Measurements from ENCODE around the gene TMEM14A. TPM values are rescaled to one million over a fixed set of nuclear protein-coding genes. Genes with fewer than 3 reads are reported as not detected.

The TMEM14A gene
- total RNA-seq, 1 experiment from 2014 or later = 41.9 TPM

- no peak for DNase-seq
- no peaks in the 10 kb centered on the region for H3K4me1 ChIP-seq
- Mint-ChIP-seq H3K9me3 (ENCODE audit: unreplicated experiment) (no peaks in the 10 kb centered on the region), H3K4me1 (ENCODE audit: low read depth, unreplicated experiment) (no peaks in the 10 kb centered on the region), H3K4me3 (ENCODE audit: unreplicated experiment) (no peak overlapping the region), H3K27ac (ENCODE audit: unreplicated experiment) (no peak overlapping the region), H3K27me3 (ENCODE audit: insufficient read depth, unreplicated experiment) (no peaks in the 10 kb centered on the region), H3K36me3 (ENCODE audit: insufficient read depth, unreplicated experiment) (peaks cover 9% of the 10 kb centered on the region)
- no peak overlapping the region for H3K4me3 ChIP-seq (ENCODE audit: low read depth, low read length)
- H3K9me3 ChIP-seq = no peaks in the 10 kb centered on the region
- POLR2A ChIA-PET = interaction anchor here (0.6 kb wide), 1 partner anchor 77 kb away, joined by 5 read pairs; no protein-coding TSS in a partner anchor
- H3K36me3 ChIP-seq (ENCODE audit: control insufficient read depth, insufficient read depth, low read length) = no peaks in the 10 kb centered on the region; the same call in 1 of the 2 replicates
- intact Hi-C loops (cut with micrococcal nuclease; ENCODE audit: unreplicated experiment) = loop anchor here (2.0 to 5.0 kb wide), 2 partner anchors 63 to 165 kb away; no protein-coding TSS in a partner anchor
- H3K27me3 ChIP-seq (replicated peaks; ENCODE audit: control insufficient read depth, insufficient read depth, low read length) = no peaks in the 10 kb centered on the region
- CTCF ChIA-PET = interaction anchor here (1.8 to 3.0 kb wide), 2 partner anchors 10 to 72 kb away, joined by 4 to 19 read pairs; no protein-coding TSS in a partner anchor
- TF ChIP-seq, protein P1, sequence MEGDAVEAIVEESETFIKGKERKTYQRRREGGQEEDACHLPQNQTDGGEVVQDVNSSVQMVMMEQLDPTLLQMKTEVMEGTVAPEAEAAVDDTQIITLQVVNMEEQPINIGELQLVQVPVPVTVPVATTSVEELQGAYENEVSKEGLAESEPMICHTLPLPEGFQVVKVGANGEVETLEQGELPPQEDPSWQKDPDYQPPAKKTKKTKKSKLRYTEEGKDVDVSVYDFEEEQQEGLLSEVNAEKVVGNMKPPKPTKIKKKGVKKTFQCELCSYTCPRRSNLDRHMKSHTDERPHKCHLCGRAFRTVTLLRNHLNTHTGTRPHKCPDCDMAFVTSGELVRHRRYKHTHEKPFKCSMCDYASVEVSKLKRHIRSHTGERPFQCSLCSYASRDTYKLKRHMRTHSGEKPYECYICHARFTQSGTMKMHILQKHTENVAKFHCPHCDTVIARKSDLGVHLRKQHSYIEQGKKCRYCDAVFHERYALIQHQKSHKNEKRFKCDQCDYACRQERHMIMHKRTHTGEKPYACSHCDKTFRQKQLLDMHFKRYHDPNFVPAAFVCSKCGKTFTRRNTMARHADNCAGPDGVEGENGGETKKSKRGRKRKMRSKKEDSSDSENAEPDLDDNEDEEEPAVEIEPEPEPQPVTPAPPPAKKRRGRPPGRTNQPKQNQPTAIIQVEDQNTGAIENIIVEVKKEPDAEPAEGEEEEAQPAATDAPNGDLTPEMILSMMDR (IDR thresholded peaks at IDR 0.05; ENCODE audit: insufficient read depth in 1 of 2, low read depth in 1 of 2, low read length in 1 of 2, severe bottlenecking in 1 of 2, unreplicated experiment in 1 of 2) = no peak
- no TSS peak for BruUV-seq (replicated peaks)
Measured at GRCh38 chr6:52662031-52662430, 8.9 kb upstream of the TMEM14A start.

GRCh38 chr6:52663120-52663935 lies 7.6 kb upstream of the TMEM14A start:
- TF ChIP-seq, protein P1 (IDR thresholded peaks at IDR 0.05; ENCODE audit: insufficient read depth in 1 of 2, low read depth in 1 of 2, low read length in 1 of 2, severe bottlenecking in 1 of 2, unreplicated experiment in 1 of 2) = peak; percentile 81 to 88
- Histone ChIP-seq H3K4me1 (no peaks in the 10 kb centered on the region), H3K36me3 (ENCODE audit: control insufficient read depth, insufficient read depth, low read length) (peaks cover 2% of the 10 kb centered on the region; the same call in 1 of the 2 replicates), H3K4me3 (ENCODE audit: low read depth, low read length) (peak overlapping the region; percentile 92), H3K9me3 (no peaks in the 10 kb centered on the region), H3K27me3 (replicated peaks; ENCODE audit: control insufficient read depth, insufficient read depth, low read length) (no peaks in the 10 kb centered on the region)
- peak in 1 of 2 experiments; percentile 56 for DNase-seq
- Mint-ChIP-seq H3K27me3 (ENCODE audit: insufficient read depth, unreplicated experiment) (no peaks in the 10 kb centered on the region), H3K4me1 (ENCODE audit: low read depth, unreplicated experiment) (no peaks in the 10 kb centered on the region), H3K4me3 (ENCODE audit: unreplicated experiment) (no peak overlapping the region), H3K36me3 (ENCODE audit: insufficient read depth, unreplicated experiment) (peaks cover 11% of the 10 kb centered on the region), H3K9me3 (ENCODE audit: unreplicated experiment) (no peaks in the 10 kb centered on the region), H3K27ac (ENCODE audit: unreplicated experiment) (no peak overlapping the region)
- no TSS peak for BruUV-seq (replicated peaks)
- CTCF ChIA-PET = interaction anchor here (0.6 to 3.0 kb wide), 10 partner anchors 11 to 404 kb away, joined by 3 to 19 read pairs (median 4); partner anchors contain the start of gene TRAM2
- POLR2A ChIA-PET = no interaction called here
- intact Hi-C loops (cut with micrococcal nuclease; ENCODE audit: unreplicated experiment) = loop anchor here (1.0 to 5.0 kb wide), 7 partner anchors 11 to 376 kb away; no protein-coding TSS in a partner anchor

- H3K4me1 Mint-ChIP-seq (ENCODE audit: low read depth, unreplicated experiment) = no peaks in the 10 kb centered on the region
- Histone ChIP-seq H3K4me3 (ENCODE audit: low read depth, low read length) (peak overlapping the region; percentile 92), H3K36me3 (ENCODE audit: control insufficient read depth, insufficient read depth, low read length) (peaks cover 2% of the 10 kb centered on the region; the same call in 1 of the 2 replicates), H3K27me3 (replicated peaks; ENCODE audit: control insufficient read depth, insufficient read depth, low read length) (no peaks in the 10 kb centered on the region), H3K4me1 (no peaks in the 10 kb centered on the region), H3K9me3 (no peaks in the 10 kb centered on the region)
- POLR2A ChIA-PET = no interaction called here
- no peak overlapping the region for H3K27ac Mint-ChIP-seq (ENCODE audit: unreplicated experiment)
- no peaks in the 10 kb centered on the region for H3K27me3 Mint-ChIP-seq (ENCODE audit: insufficient read depth, unreplicated experiment)
- no peaks in the 10 kb centered on the region for H3K9me3 Mint-ChIP-seq (ENCODE audit: unreplicated experiment)
- CTCF ChIA-PET = interaction anchor here (0.6 to 3.0 kb wide), 7 partner anchors 11 to 405 kb away, joined by 3 to 19 read pairs (median 5); no protein-coding TSS in a partner anchor
- no peak overlapping the region for H3K4me3 Mint-ChIP-seq (ENCODE audit: unreplicated experiment)
- TF ChIP-seq, protein P1 (IDR thresholded peaks at IDR 0.05; ENCODE audit: insufficient read depth in 1 of 2, low read depth in 1 of 2, low read length in 1 of 2, severe bottlenecking in 1 of 2, unreplicated experiment in 1 of 2) = no peak
- BruUV-seq (replicated peaks) = no TSS peak
- intact Hi-C loops (cut with micrococcal nuclease; ENCODE audit: unreplicated experiment) = loop anchor here (1.0 to 5.0 kb wide), 9 partner anchors 12 to 401 kb away; partner anchors contain the start of genes FBXO9 and TRAM2
- no peak for DNase-seq
- peaks cover 11% of the 10 kb centered on the region for H3K36me3 Mint-ChIP-seq (ENCODE audit: insufficient read depth, unreplicated experiment)
Measured at GRCh38 chr6:52663936-52664185, 7.1 kb upstream of the TMEM14A start.
